IPS-15b (cell line): ENCODE measurements around the gene GNB1.

ENCODE experiments used
- H3K27me3 ChIP-seq: one replicate; pipeline ENCODE4 v1.6.1; 2013; ENCODE audit warnings: low read length; ENCODE audit not compliant: control insufficient read depth, insufficient read depth
- H3K36me3 ChIP-seq: one replicate; pipeline ENCODE4 v1.6.1; 2013; ENCODE audit warnings: low read length; ENCODE audit not compliant: control insufficient read depth, insufficient read depth
- H3K4me1 ChIP-seq: one replicate; pipeline ENCODE4 v1.6.1; 2013; ENCODE audit warnings: mild to moderate bottlenecking, low read length; ENCODE audit not compliant: control insufficient read depth, insufficient read depth
- H3K4me3 ChIP-seq: one replicate; pipeline ENCODE4 v1.5.1; 2013; ENCODE audit warnings: low read depth, low read length
- H3K9ac ChIP-seq: one replicate; pipeline ENCODE4 v1.6.1; 2013; ENCODE audit warnings: low read depth, mild to moderate bottlenecking, low read length
- H3K9me3 ChIP-seq: one replicate; pipeline ENCODE4 v1.6.1; 2013; ENCODE audit warnings: mild to moderate bottlenecking, low read length; ENCODE audit not compliant: control insufficient read depth, insufficient read depth

The GNB1 gene

DNA sequence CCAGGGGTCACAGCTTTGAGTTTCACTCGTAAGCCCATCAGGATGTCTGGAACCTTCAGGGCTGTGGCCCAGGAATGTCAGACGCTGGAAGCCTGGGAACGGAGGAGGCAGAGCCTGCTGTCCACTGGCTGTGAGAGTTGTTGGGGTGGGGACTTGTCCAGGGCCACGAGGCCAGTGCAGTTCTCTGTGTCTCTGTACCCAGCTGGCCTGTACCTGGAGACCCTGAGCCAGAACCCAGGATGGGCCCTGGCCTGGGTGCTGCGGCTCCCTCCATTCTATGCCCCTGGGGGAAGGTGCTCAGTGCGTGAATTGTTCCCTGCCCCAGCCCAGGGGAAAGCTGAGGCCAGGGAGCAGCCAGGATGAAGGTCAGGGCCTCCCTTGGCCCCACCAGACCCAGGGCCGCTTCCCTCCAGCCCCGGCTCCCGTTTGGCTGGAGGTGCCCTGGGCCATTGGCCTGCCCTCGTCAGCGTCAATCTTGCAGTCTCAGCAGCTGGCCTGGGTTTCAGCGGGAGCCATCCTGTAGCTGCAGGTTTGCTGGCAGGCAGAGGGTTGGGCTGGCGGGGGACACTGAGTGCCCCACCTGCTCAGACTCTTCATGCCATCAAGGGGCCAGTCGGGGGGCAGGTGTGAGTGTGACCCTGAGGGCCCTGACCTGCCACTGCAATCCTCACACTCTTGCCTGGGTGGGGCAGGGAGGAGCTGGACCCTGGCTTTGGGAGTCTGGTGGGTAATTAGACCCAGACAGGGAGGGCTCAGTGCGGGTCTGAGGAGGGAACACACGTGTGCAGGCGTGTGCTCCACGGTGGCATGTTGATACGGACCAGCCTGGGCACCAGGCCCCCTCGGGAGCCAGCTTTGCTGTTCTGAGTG is 23.4 kb upstream of the GNB1 start:
- Histone ChIP-seq H3K27me3 (peaks cover 2% of the 10 kb centered on the region), H3K36me3 (no peaks in the 10 kb centered on the region), H3K9me3 (no peaks in the 10 kb centered on the region), H3K9ac (no peak overlapping the region), H3K4me3 (no peak overlapping the region), H3K4me1 (peaks cover 4% of the 10 kb centered on the region)

DNA sequence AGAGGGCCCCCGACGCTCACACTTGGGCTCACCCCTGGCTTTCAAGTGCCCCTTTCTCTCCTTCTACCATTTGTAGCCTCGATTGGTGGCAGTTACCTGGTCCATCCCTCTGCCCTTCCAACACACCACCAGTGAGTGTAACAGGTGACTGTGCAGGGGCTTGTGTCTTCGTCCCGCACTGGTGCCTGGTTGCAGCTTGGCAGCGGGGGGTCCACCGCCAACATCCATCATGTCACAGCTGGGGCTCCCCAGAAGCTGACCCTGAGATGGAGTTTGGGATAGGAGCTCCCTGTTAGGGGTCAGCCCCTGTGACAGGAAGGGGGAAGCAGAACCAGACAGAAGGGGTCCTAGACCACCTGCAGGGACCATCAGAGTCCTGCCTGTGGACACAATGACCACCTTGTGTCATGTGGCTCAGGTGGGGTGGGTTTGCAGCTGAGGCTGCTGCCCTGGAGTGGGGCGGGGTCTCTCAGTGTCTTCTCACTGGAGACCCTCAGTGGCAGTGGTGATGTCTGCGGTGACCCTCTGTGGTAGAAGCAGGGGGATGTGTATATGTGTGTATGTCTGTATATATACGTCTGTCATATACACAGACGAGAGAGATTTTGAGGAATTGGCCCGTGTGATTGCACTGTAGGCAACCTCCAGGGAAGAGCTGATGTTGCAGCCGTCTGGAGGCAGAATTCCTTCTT is 20.6 kb upstream of the GNB1 start:
- Histone ChIP-seq H3K4me3 (no peak overlapping the region), H3K36me3 (no peaks in the 10 kb centered on the region), H3K4me1 (peaks cover 4% of the 10 kb centered on the region), H3K9me3 (no peaks in the 10 kb centered on the region), H3K27me3 (no peaks in the 10 kb centered on the region), H3K9ac (no peak overlapping the region)

DNA sequence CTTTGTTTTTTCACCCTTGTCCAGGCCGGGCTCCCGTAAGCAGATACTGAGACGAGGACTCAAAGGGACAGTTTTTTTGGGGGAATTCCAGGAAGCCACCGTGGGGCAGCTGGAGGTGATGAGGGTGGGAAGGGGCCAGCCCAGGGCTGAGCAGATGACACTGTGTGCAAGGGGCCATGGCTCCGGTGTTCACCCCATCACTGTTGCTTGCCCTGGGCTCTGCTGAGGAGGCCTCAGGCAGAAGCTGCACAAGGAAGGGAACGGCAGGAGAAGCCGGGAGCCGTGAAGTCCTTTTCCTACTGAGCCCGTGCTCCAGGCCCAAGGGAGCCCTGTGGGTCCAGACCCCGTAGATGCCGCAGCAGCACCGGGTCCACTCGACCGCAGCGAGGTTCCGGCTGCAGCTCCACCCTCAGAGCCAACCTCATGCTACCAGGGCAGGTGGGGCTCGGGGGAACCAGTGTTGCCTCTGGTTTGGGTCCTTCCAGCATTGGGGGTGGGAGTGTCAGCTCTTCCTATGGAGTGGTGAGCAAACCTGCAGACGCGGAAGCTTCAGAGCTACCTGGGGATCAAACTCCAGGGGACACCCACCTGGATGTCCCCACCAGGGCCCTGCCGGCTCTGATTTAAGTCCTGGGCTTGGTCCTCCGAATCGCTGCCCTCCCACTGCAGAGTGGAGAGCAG is 19.9 kb upstream of the GNB1 start:
- H3K4me3 ChIP-seq, result no peak overlapping the region
- H3K36me3 ChIP-seq, result no peaks in the 10 kb centered on the region
- no peaks in the 10 kb centered on the region for H3K9me3 ChIP-seq
- H3K9ac ChIP-seq, result no peak overlapping the region
- peaks cover 4% of the 10 kb centered on the region for H3K4me1 ChIP-seq
- no peaks in the 10 kb centered on the region for H3K27me3 ChIP-seq

DNA sequence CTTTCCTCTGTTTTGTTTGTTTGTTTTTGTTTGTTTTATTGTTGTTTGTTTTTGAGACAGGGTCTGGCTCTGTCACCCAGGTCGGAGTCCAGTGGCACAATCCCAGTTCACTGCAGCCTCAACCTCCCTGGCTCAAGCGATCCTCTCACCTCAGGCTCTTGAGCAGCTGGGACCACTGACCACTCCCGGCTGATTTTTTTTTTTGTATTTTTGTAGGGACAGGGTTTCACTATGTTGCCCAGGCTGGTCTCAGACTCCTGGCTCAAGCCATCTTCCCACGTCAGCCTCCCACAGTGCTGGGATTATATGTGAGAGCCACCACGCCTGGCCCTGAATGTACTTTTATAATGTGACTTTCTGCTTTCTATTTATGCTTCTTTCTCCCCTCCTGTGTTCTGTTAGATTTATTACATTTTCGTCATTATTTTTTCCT is 19.2 kb upstream of the GNB1 start:
- H3K36me3 ChIP-seq, result no peaks in the 10 kb centered on the region
- peak overlapping the region; percentile 65 for H3K9ac ChIP-seq
- no peaks in the 10 kb centered on the region for H3K27me3 ChIP-seq
- peak overlapping the region; percentile 55 for H3K4me3 ChIP-seq
- peaks cover 4% of the 10 kb centered on the region for H3K4me1 ChIP-seq
- H3K9me3 ChIP-seq, result no peaks in the 10 kb centered on the region

DNA sequence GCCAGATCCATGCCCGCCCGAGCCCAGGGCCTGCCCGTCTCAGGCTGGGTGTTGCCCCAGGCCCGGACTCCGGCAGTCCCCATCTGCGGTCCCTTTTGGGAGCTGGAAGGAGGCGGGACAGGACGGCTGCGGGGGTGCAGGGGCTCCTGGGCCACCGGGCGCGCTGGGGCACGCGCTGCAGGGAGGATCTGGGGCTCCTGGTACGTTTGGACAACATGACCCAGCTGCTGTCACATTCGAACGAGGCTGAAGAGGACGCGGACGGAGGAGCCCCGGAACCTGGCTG is 17.6 kb upstream of the GNB1 start:
- Histone ChIP-seq H3K27me3 (no peaks in the 10 kb centered on the region), H3K36me3 (no peaks in the 10 kb centered on the region), H3K4me1 (peaks cover 4% of the 10 kb centered on the region), H3K9me3 (no peaks in the 10 kb centered on the region), H3K9ac (peak overlapping the region; percentile 70), H3K4me3 (peak overlapping the region; percentile 74)

DNA sequence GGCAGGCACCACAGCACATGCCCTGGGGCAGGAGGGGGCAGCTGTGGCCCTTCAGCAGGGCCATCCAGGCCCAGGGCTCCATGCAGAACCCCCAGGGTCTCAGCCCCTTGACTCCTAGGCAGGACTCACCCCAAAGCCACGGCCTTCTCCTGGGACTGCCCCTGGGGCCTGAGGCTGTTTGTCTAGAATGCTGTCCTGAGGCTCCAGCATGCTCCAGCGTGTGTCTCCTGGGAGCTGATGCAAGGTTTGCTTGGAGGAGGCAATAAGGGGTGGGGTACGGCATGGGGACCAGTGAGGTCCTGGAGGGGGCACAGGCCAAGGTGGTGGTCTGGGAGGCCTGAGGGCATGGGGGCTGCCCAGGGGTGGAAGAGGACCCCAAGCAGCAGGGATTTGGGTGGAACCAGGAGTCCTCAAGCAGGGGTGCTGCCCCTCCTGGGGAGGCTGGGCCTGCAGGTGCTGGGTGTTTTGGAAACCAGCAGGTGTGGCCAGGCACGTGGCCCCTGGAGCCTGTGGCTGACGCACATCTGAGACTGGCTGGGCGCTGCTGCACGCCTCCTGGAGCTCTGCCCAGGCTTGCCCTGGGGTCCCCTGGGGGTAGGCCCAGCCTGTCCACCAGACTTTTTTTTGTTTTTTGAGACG is 16.3 kb upstream of the GNB1 start:
- Histone ChIP-seq H3K9me3 (no peaks in the 10 kb centered on the region), H3K4me3 (no peak overlapping the region), H3K27me3 (no peaks in the 10 kb centered on the region), H3K4me1 (peaks cover 4% of the 10 kb centered on the region), H3K36me3 (no peaks in the 10 kb centered on the region), H3K9ac (no peak overlapping the region)

DNA sequence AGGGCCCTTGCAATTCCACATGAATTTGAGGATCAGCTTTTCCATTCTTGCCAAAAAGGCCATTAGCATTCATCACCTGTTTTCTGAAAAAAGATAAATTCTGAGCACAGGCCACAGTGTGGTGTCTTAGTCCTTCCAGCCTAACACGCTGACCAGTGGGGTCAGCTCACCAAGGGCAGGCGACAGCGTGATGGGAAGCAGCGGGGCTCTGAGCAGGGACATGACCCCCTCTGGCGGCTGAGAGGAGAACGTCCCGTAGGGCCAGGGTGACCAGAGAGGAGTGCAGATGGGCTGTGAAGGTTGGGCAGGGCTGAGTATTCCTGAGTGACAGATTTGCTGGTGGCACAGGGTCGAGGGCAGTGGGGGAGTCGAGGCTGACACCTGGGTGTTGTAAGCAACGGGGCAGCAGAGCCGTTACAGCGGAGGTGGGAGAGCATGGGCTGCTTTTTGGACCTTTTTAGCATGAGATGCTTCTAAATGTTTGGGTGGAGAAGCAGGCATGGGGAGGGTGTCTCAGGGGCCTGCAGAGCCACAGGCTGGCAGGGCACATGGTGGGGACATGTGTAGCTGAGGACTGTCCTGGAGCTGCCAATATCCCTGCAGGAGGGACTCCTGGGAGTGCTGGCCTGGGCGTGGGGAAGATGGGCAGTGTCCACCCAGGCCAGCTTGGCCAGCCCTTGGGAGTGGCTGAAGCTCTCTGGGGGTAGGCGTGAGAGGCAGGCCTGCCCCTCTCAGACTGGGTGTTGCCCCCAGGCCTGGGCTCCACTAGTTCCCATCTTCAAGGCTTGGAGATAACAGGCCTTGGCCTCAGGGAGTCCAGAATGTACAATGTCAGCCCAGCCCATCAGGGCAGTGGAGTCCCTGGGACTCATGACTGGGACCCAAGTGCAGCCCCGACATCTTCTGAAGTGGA is 15.6 kb upstream of the GNB1 start:
- no peaks in the 10 kb centered on the region for H3K9me3 ChIP-seq
- no peak overlapping the region for H3K4me3 ChIP-seq
- peaks cover 4% of the 10 kb centered on the region for H3K4me1 ChIP-seq
- no peaks in the 10 kb centered on the region for H3K27me3 ChIP-seq
- H3K36me3 ChIP-seq, result no peaks in the 10 kb centered on the region
- no peak overlapping the region for H3K9ac ChIP-seq

DNA sequence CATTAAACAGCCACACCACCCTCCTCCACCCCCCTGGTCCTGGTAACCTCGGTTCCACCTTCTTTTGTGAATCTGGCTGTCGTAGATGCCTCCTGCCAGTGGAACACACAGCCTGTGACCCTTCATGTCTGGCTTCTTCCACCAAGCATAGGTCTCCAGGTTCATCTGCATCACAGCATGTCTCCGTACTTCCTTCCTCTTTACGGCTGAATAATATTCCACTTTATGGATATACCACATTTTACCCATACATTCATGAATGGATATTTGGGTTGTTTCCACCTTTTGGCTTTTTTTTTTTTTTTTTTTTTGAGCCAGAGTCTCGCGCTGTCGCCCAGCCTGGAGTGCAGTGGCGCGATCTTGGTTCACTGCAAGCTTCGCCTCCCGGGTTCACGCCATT is 12.3 kb upstream of the GNB1 start:
- Histone ChIP-seq H3K9me3 (no peaks in the 10 kb centered on the region), H3K9ac (no peak overlapping the region), H3K36me3 (no peaks in the 10 kb centered on the region), H3K4me3 (no peak overlapping the region), H3K4me1 (no peaks in the 10 kb centered on the region), H3K27me3 (no peaks in the 10 kb centered on the region)

DNA sequence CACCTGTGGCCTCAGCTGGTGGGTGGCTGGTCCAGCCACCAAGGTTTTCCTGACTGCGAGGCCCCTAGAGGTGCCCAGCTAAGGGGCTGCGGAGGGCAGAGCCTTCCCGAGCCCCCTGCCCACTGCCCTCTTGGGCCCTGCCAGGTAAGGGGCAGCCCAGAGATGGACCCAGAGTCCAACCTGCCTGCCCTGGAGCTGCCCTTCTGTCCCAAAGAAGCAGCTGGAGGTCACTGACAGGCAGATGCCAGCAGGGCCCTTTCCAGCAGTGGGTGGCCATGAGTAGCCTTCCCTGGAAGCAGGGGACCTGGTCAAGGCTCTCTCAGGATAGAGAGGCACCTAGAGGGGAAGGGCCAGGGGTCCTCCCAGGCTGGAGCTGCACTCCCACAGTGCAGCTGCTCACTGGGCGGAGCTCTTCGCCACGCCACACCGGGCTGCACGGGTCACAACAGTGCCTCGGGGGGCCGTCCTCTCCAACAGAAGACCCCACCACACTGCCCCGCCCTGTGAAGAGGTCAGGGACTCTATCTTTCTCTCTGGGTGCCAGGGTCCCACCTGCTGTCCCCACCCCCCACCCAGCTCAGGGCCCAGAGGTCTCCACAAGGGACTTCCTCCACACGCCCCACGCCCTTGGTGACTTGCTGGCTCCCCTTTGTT is 10.9 kb upstream of the GNB1 start:
- Histone ChIP-seq H3K4me1 (no peaks in the 10 kb centered on the region), H3K27me3 (no peaks in the 10 kb centered on the region), H3K9ac (no peak overlapping the region), H3K9me3 (no peaks in the 10 kb centered on the region), H3K36me3 (no peaks in the 10 kb centered on the region), H3K4me3 (no peak overlapping the region)

DNA sequence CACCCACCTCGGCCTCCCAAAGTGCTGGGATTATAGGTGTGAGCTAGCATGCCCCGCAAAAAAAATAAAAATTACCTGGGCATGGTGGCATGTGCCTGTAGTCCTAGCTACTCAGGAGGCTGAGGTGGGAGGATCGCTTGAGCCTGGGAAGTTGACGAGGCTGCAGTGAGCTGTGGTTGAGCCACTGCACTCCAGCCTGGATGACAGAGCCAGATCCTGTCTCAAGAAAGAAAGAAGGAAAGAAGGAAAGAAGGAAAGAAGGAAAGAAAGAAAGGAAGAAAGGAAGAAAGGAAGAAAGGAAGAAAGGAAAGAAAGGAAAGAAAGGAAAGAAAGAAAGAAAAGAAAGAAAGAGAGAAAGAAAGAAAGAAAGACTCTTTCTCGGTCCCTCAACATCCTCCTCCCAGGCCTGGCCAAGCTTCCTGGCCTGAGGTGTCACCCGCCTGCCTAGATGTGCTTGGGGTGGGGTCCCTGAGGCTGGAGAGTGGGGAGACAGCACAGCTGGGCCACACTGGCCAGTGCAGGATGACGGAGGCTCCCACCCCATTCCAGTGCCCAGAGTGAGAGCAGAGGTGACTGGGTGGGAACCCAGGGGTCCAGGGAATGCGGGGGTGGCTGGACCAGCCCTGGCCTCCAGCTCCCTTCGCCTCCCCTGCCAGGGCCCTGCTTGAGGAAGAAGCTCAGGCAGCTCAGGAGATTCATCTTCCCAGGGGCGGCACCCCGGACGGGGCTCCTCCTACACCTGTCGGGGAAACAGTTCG is 10.2 kb upstream of the GNB1 start:
- no peaks in the 10 kb centered on the region for H3K36me3 ChIP-seq
- no peaks in the 10 kb centered on the region for H3K4me1 ChIP-seq
- no peaks in the 10 kb centered on the region for H3K9me3 ChIP-seq
- no peak overlapping the region for H3K4me3 ChIP-seq
- H3K27me3 ChIP-seq, result no peaks in the 10 kb centered on the region
- no peak overlapping the region for H3K9ac ChIP-seq
